Spleen (tissue), 11 donors: ENCODE results near the gene MAPK11. TPM values are rescaled to one million over a fixed set of nuclear protein-coding genes. Genes with fewer than 3 reads are reported as not detected.

Experiments
- DNase-seq: peaks from one replicate; pipeline ENCODE4 v3.0.0-alpha.2; 2020
- H3K27ac ChIP-seq, 8 donors: fragments of 200-600 bp; sonication (generic) in 7 of 8; 1 replicate in 4 of 8; 2 replicates in 4 of 8; pipeline versions ENCODE4 v1.5.0 to v1.8.0; 2016 to 2021; ENCODE audit warnings: inconsistent platforms in 4 of 8, mild to moderate bottlenecking in 4 of 8, moderate library complexity in 1 of 8
- H3K27me3 ChIP-seq, 7 donors: fragments of 200-600 bp; sonication (generic) in 6 of 7; replicated peaks in 1 of 7; 1 replicate in 4 of 7; 2 replicates in 3 of 7; pipeline versions ENCODE4 v1.5.0 to v1.8.0; 2016 to 2021; ENCODE audit warnings: inconsistent platforms in 3 of 7, mild to moderate bottlenecking in 1 of 7
- H3K36me3 ChIP-seq, 6 donors: fragments of 200-600 bp; sonication (generic) in 5 of 6; 1 replicate in 4 of 6; 2 replicates in 2 of 6; pipeline versions ENCODE4 v1.5.0 to v1.8.0; 2016 to 2021; ENCODE audit warnings: inconsistent platforms in 2 of 6
- H3K4me1 ChIP-seq, 6 donors: fragments of 200-600 bp; sonication (generic) in 5 of 6; 1 replicate in 3 of 6; 2 replicates in 3 of 6; pipeline versions ENCODE4 v1.5.0 to v1.8.0; 2016 to 2021; ENCODE audit warnings: inconsistent platforms in 3 of 6
- H3K4me3 ChIP-seq, 8 donors: fragments of 200-600 bp; sonication (generic) in 7 of 8; 1 replicate in 4 of 8; 2 replicates in 4 of 8; pipeline versions ENCODE4 v1.5.0 to v1.8.0; 2016 to 2021; ENCODE audit warnings: inconsistent platforms in 4 of 8, mild to moderate bottlenecking in 4 of 8, moderate library complexity in 2 of 8
- H3K9me3 ChIP-seq, 8 donors: fragments of 200-600 bp; sonication (generic) in 7 of 8; 1 replicate in 4 of 8; 2 replicates in 4 of 8; pipeline versions ENCODE4 v1.5.0 to v1.8.0; 2016 to 2021; ENCODE audit warnings: inconsistent platforms in 4 of 8
- POLR2A ChIP-seq, 3 donors: fragments of 450-650 bp; IDR thresholded peaks; one replicate each; pipeline ENCODE4 v1.5.1; 2017; ENCODE audit warnings: antibody characterized with exemption in 3 of 3, mild to moderate bottlenecking in 1 of 3
- POLR2AphosphoS5 ChIP-seq, 3 donors: sonication (generic); formaldehyde crosslinking; IDR thresholded peaks; one replicate each; pipeline ENCODE4 v1.5.1; 2017; ENCODE audit warnings: antibody characterized with exemption in 3 of 3
- WGBS, 5 donors: extraction: QIAGEN DNeasy Blood & Tissue Kit in 3 of 5; methylation state at CpG; one replicate each; pipeline versions ENCODE4 v1.1.5 to v1.1.7; 2013 to 2018; 5-methylcytosine and 5-hydroxymethylcytosine counted together
- intact Hi-C: fragments of 100-400 bp; cut with DNase I; formaldehyde crosslinking; loops from one replicate; pipeline ENCODE4 v1.15.0; 2023; ENCODE audit warnings: low total_unique reads
- polyA plus RNA-seq, 3 donors: library from polyadenylated mRNA; stranded (reverse); fragments of 200-250 nt; gene quantifications; one replicate each; pipeline ENCODE4 v1.2.1, GENCODE V29; 2013
- total RNA-seq, 7 donors: library from RNA; depleted of rRNA in 3 of 7; stranded (reverse); fragments of >200 nt in 3 of 7; fragmentation: NEBNext Ultra II Directional in 4 of 7; extraction: Animal tissue kit (Norgen Biotek cat#: 25700) in 4 of 7; gene quantifications; one replicate each; pipeline versions ENCODE4 v1.1.0 to v1.2.1, GENCODE V29; 2016 to 2021
- TF ChIP-seq, protein P1 (sequence below), 11 experiments: fragments of 200-600 bp in 7 of 11; fragments of 450-650 bp in 4 of 11; sonication (generic) in 4 of 11; IDR thresholded peaks in 8 of 11; conservative IDR thresholded peaks in 3 of 11; 1 replicate in 7 of 11; 2 replicates in 4 of 11; pipeline versions ENCODE4 v1.4.0 to v1.8.0; 2016 to 2021; ENCODE audit warnings: antibody characterized with exemption in 11 of 11, inconsistent platforms in 4 of 11, mild to moderate bottlenecking in 1 of 11
- donor health status: healthy with polysubstance abuse.
- donor health status: DM: no; HTN: no; CAD: no; lungs with moderate emphysema.
- donor health status: DM: no; HTN: no; CAD: no.
- donor health status: Bipolar disorder and iron deficiency.
- donor health status: healthy.
- donor health status: DM: no; HTN: no; CAD: no.
- donor health status: DM: yes; HTN: yes; CAD: no.

MAPK11 gene
- total and polyA plus RNA-seq, 10 donors: 5.2 to 25.3 (median 11.3) TPM

DNA sequence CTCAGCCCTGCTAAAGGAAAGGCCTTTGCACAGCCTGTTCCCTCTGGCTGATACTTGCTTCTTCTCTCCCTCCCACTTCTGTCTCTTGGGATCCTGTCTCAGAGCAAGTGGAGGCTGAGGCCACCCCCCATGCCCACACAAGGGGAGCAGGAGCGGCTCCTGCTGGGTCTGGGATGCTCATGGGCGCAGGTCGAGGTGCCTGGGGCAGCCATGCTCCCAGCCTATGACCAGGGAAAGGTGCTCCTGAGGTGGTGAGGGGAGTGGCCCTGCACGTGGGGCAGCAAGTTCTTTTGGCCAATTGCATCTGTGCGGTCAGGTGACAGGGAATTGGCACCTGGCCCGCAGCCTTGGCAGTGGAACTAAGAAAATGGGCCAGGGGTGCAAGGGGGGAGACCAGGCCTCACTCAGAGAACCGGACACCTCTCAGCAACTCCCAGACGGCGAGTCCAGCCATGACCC lies 1.5 kb downstream of the MAPK11 start:
- no peak for DNase-seq
- peak overlapping the region in 1 of 8 donors; percentile 77 for H3K4me3 ChIP-seq
- H3K27me3 ChIP-seq: peaks cover 0 to 75% (median 18%) of the 10 kb centered on the region in 7 donors
- H3K9me3 ChIP-seq: peaks cover 0 to 8% (median 0%) of the 10 kb centered on the region in 8 donors
- H3K4me1 ChIP-seq: peaks cover 18 to 61% (median 49%) of the 10 kb centered on the region in 6 donors
- 65 to 83% (median 75%) methylated on average over 6 to 9 of the region's 9 CpGs for WGBS, 5 donors
- TF ChIP-seq POLR2AphosphoS5 (IDR thresholded peaks at IDR 0.05) (no peak), POLR2A (IDR thresholded peaks at IDR 0.05) (no peak)
- TF ChIP-seq, protein P1, sequence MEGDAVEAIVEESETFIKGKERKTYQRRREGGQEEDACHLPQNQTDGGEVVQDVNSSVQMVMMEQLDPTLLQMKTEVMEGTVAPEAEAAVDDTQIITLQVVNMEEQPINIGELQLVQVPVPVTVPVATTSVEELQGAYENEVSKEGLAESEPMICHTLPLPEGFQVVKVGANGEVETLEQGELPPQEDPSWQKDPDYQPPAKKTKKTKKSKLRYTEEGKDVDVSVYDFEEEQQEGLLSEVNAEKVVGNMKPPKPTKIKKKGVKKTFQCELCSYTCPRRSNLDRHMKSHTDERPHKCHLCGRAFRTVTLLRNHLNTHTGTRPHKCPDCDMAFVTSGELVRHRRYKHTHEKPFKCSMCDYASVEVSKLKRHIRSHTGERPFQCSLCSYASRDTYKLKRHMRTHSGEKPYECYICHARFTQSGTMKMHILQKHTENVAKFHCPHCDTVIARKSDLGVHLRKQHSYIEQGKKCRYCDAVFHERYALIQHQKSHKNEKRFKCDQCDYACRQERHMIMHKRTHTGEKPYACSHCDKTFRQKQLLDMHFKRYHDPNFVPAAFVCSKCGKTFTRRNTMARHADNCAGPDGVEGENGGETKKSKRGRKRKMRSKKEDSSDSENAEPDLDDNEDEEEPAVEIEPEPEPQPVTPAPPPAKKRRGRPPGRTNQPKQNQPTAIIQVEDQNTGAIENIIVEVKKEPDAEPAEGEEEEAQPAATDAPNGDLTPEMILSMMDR (IDR thresholded peaks at IDR 0.05 in 8 of 11, conservative IDR thresholded peaks at IDR 0.05 in 3 of 11): no peak
- H3K36me3 ChIP-seq: peaks cover 0 to 5% (median 0%) of the 10 kb centered on the region in 6 donors
- intact Hi-C loops: no loop called here
- peak overlapping the region in 2 of 8 donors; percentile 65 for H3K27ac ChIP-seq

DNA sequence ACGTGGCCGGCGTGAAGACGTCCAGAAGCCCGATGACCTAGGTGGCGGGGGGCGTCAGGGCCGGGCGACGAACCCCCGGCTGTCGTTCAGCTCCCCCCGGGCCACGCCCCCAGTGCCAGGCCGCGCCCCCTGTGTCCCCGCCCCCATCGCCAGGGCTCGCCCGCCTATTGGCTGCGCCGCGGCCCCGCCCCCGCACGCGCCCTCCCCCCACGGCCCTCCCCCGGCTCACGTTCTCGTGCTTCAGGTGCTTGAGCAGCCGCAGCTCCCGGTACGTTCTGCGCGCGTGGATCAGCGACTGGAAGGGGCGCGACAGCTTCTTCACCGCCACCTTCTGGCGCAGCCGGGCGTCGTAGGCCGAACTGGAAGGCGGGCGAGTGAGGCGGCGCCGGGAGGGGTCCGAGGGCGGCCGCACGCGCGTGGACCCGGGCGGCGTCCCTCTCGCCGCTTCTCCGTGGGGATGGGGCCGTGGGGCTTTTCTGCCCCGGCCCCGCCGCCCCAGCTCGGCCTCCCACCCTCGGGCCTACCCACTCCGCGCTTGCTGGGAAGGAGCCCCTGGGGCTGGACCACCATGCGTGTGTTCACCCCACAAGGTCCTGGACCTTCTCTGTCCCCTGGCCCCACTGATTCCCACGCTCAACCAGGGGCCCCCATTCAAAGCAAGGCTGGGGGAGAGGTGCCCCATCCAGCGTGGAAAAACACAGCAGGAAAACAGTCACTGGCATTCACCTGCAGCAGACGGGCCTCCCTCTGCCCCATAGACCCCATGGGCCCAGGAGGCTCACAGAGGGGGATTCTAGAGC lies 2.4 kb downstream of the MAPK11 start:
- intact Hi-C loops: no loop called here
- peaks cover 0 to 5% (median 0%) of the 10 kb centered on the region in 6 donors for H3K36me3 ChIP-seq
- H3K27me3 ChIP-seq: peaks cover 0 to 81% (median 18%) of the 10 kb centered on the region in 7 donors
- peaks cover 0 to 8% (median 0%) of the 10 kb centered on the region in 8 donors for H3K9me3 ChIP-seq
- no peak for TF ChIP-seq POLR2A (IDR thresholded peaks at IDR 0.05)
- peak in 1 of 3 donors; percentile 19 for TF ChIP-seq POLR2AphosphoS5 (IDR thresholded peaks at IDR 0.05)
- TF ChIP-seq, protein P1 (IDR thresholded peaks at IDR 0.05 in 8 of 11, conservative IDR thresholded peaks at IDR 0.05 in 3 of 11): peak in 2 of 11 experiments; percentile 11 to 31
- peaks cover 18 to 61% (median 47%) of the 10 kb centered on the region in 6 donors for H3K4me1 ChIP-seq
- peak overlapping the region in 2 of 8 donors; percentile 14 to 43 for H3K4me3 ChIP-seq
- no peak overlapping the region for H3K27ac ChIP-seq
- no peak for DNase-seq
- WGBS, 5 donors: 18 to 44% (median 36%) methylated on average over 15 to 75 of the region's 75 CpGs

DNA sequence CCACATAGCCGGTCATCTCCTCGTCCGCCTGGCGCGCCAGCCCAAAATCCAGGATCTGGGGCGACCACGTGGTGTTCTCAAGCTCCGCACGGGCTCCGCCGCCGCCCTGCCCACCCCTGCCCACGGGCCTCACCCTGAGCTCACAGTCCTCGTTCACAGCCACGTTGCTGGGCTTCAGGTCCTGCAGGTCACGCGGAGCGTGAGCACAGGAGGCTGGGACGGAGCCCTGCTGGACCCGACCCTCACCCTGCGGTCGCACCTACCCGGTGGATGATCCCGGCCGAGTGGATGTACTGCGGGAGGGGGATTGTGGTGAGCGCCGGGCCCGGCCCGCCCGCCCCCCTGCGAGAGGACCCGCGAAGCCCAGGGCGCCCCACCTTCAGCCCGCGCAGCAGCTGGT lies 3.2 kb downstream of the MAPK11 start:
- intact Hi-C loops: no loop called here
- no peak for DNase-seq
- no peak overlapping the region for H3K27ac ChIP-seq
- H3K9me3 ChIP-seq: peaks cover 0 to 8% (median 0%) of the 10 kb centered on the region in 8 donors
- no peak for TF ChIP-seq POLR2A (IDR thresholded peaks at IDR 0.05)
- H3K4me1 ChIP-seq: peaks cover 17 to 61% (median 45%) of the 10 kb centered on the region in 6 donors
- WGBS, 5 donors: 82 to 100% (median 86%) methylated on average over 1 to 37 of the region's 37 CpGs
- peaks cover 0 to 5% (median 0%) of the 10 kb centered on the region in 6 donors for H3K36me3 ChIP-seq
- H3K27me3 ChIP-seq: peaks cover 0 to 81% (median 24%) of the 10 kb centered on the region in 7 donors
- H3K4me3 ChIP-seq: no peak overlapping the region

DNA sequence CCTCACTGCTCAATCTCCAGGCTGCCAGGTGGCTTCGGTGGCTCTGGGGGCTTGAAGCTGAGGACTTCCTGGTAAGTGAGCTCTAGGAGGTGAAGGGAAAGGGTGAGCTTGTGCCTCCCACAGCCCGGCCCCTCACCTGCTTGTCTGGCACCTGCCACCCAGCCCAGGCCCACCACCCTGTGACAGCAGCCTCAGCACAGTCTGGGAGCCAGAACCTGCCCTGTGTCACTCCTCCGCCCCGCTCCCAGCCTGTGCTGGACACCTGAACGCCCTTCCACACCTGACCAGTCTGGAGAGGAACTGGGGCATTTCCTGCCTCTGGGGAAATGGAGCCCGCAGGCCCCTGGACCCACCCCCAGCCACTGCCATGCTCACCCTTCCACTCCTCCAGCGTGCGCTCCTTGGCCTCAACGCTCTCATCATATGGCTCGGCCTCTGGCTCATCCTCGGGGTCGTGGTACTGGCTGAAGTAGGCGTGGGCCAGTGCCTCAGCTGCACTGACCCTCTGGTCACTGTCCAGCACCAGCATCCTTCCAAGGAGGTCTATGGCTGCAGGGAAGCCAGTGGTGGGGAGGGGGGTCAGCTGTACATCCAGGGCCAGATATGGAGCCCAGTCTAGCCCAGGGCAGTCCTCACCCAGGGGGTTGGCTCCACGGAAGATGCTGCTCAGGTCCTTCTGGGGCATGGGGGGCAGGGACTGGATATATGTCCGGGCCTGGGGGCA lies 5.1 kb downstream of the MAPK11 start:
- 78 to 89% (median 83%) methylated on average over 12 to 15 of the region's 15 CpGs for WGBS, 5 donors
- H3K27ac ChIP-seq: no peak overlapping the region
- peaks cover 0 to 5% (median 0%) of the 10 kb centered on the region in 6 donors for H3K36me3 ChIP-seq
- peaks cover 0 to 8% (median 0%) of the 10 kb centered on the region in 8 donors for H3K9me3 ChIP-seq
- H3K27me3 ChIP-seq: peaks cover 0 to 81% (median 22%) of the 10 kb centered on the region in 7 donors
- intact Hi-C loops: no loop called here
- peaks cover 8 to 61% (median 42%) of the 10 kb centered on the region in 6 donors for H3K4me1 ChIP-seq
- no peak overlapping the region for H3K4me3 ChIP-seq
- no peak for DNase-seq
- TF ChIP-seq POLR2A (IDR thresholded peaks at IDR 0.05) (no peak), POLR2AphosphoS5 (IDR thresholded peaks at IDR 0.05) (no peak)
- TF ChIP-seq, protein P1 (IDR thresholded peaks at IDR 0.05 in 8 of 11, conservative IDR thresholded peaks at IDR 0.05 in 3 of 11): no peak
